Endothelial cell of umbilical vein (primary cell): ENCODE measurements around the gene CHST11. TPM values are rescaled to one million over a fixed set of nuclear protein-coding genes. Genes with fewer than 3 reads are reported as not detected.

ENCODE experiments used
- BruUV-seq: library from RNA; stranded (reverse); fragments of 400-500 nt; replicated peaks from 2 replicates; lab custom pipeline; 2021; lab: Mats Ljungman, UMichigan
- CTCF ChIA-PET: fragments of 300-600, 350-600 bp; sonication (Branson Sonifier 250); formaldehyde crosslinking; loops from one replicate; lab custom pipeline; 2021; ENCODE audit warnings: antibody characterized with exemption, inconsistent platforms; lab: Charles Lee
- POLR2A ChIA-PET: fragments of 300-600, 350-600 bp; sonication (Branson Sonifier 250); formaldehyde crosslinking; loops from one replicate; lab custom pipeline; 2021; ENCODE audit warnings: antibody characterized with exemption, inconsistent platforms; lab: Charles Lee
- DNase-seq: peaks from one replicate; pipeline ENCODE4 v3.0.0-alpha.2; 2011; ENCODE audit warnings: low read depth, low spot score
- FAIRE-seq: peaks from 2 replicates; lab custom pipeline; 2011; peaks lifted over from hg19 to GRCh38; lab: Jason Lieb, UNC
- H2AFZ ChIP-seq: 2 replicates; pipeline ENCODE4 v1.6.0; 2012; ENCODE audit warnings: low read depth, low read length, control low read depth, inconsistent platforms
- H3K27ac ChIP-seq: 2 replicates; pipeline ENCODE4 v1.5.1; 2011; ENCODE audit warnings: low read depth, mild to moderate bottlenecking, control low read depth, low read length, moderate library complexity; ENCODE audit not compliant: insufficient read depth
- H3K27me3 ChIP-seq, 2 experiments: 2 replicates each; pipeline versions ENCODE4 v1.6.0 to v1.6.1; 2011; ENCODE audit warnings: low read length in 2 of 2, mixed read lengths in 1 of 2; ENCODE audit not compliant: control insufficient read depth in 2 of 2, insufficient read depth in 2 of 2
- H3K36me3 ChIP-seq, 2 experiments: 2 replicates in 1 of 2; 3 replicates in 1 of 2; pipeline ENCODE4 v1.5.1; 2011; ENCODE audit warnings: low read length in 2 of 2, mild to moderate bottlenecking in 1 of 2, moderate library complexity in 1 of 2; ENCODE audit not compliant: control insufficient read depth in 2 of 2, insufficient read depth in 2 of 2; ENCODE audit errors: extremely low read depth in 1 of 2
- H3K4me1 ChIP-seq: 3 replicates; pipeline ENCODE4 v1.5.1; 2011; ENCODE audit warnings: mild to moderate bottlenecking, low read length; ENCODE audit not compliant: control insufficient read depth, insufficient read depth; ENCODE audit errors: extremely low read depth
- H3K4me2 ChIP-seq: 2 replicates; pipeline ENCODE4 v1.6.1; 2011; ENCODE audit warnings: low read length, control low read depth, mixed read lengths; ENCODE audit not compliant: insufficient read depth
- H3K4me3 ChIP-seq, 3 experiments: fragments of 200-600 bp in 1 of 3; sonication (generic), shearing (Covaris generic) in 1 of 3; replicated peaks in 1 of 3; 2 replicates each; pipeline ENCODE4 v1.5.1; 2011 to 2016; ENCODE audit warnings: control low read depth in 3 of 3, low read length in 3 of 3, mild to moderate bottlenecking in 2 of 3, inconsistent platforms in 1 of 3, low read depth in 1 of 3, moderate library complexity in 1 of 3; ENCODE audit not compliant: insufficient read depth in 1 of 3
- H3K79me2 ChIP-seq: 2 replicates; pipeline ENCODE4 v1.6.0; 2012; ENCODE audit warnings: low read length, inconsistent platforms; ENCODE audit not compliant: control insufficient read depth, insufficient read depth
- H3K9ac ChIP-seq: replicated peaks from 2 replicates; pipeline ENCODE3; 2011; ENCODE audit warnings: low read length, control low read depth; ENCODE audit not compliant: insufficient read depth; ENCODE audit errors: extremely low read depth
- H3K9me1 ChIP-seq: replicated peaks from 3 replicates; pipeline ENCODE4 v1.6.0; 2011; ENCODE audit warnings: mild to moderate bottlenecking, low read length; ENCODE audit not compliant: control insufficient read depth, insufficient read depth; ENCODE audit errors: extremely low read depth
- H3K9me3 ChIP-seq: replicated peaks from 2 replicates; pipeline ENCODE4 v1.5.1; 2012; ENCODE audit warnings: low read length, inconsistent platforms; ENCODE audit not compliant: control insufficient read depth, insufficient read depth
- H4K20me1 ChIP-seq: replicated peaks from 2 replicates; pipeline ENCODE3; 2011; ENCODE audit warnings: mild to moderate bottlenecking, low read length; ENCODE audit not compliant: control insufficient read depth, insufficient read depth; ENCODE audit errors: extremely low read depth
- EZH2 ChIP-seq: IDR thresholded peaks from 2 replicates; pipeline ENCODE4 v1.6.1; 2012; ENCODE audit warnings: borderline replicate concordance, low read depth, mild to moderate bottlenecking, moderate library complexity, low read length, inconsistent platforms; ENCODE audit not compliant: severe bottlenecking
- FOS ChIP-seq: IDR thresholded peaks from 2 replicates; pipeline ENCODE4 v1.6.1; 2011; ENCODE audit warnings: mild to moderate bottlenecking, low read length, moderate library complexity, borderline replicate concordance; ENCODE audit not compliant: insufficient read depth
- GATA2 ChIP-seq: IDR thresholded peaks from 2 replicates; pipeline ENCODE4 v1.7.0; 2011; ENCODE audit warnings: low read depth, mild to moderate bottlenecking, moderate library complexity, mixed read lengths, low read length; ENCODE audit not compliant: insufficient read length, insufficient read depth
- JUN ChIP-seq: IDR thresholded peaks from 2 replicates; pipeline ENCODE4 v1.6.1; 2011; ENCODE audit warnings: borderline replicate concordance, low read depth; ENCODE audit not compliant: insufficient read length, insufficient read depth
- MYC ChIP-seq: IDR thresholded peaks from one replicate; pipeline ENCODE4 v1.6.1; 2011; ENCODE audit warnings: mild to moderate bottlenecking, low read depth, low read length
- POLR2A ChIP-seq: IDR thresholded peaks from 2 replicates; pipeline ENCODE4 v1.6.1; 2012; ENCODE audit warnings: low read depth, mild to moderate bottlenecking, control low read depth, low read length
- POLR2AphosphoS5 ChIP-seq: IDR thresholded peaks from 2 replicates; pipeline ENCODE4 v1.6.1; 2012; ENCODE audit warnings: low read depth, mild to moderate bottlenecking, control low read depth, low read length, moderate library complexity; ENCODE audit not compliant: insufficient read depth
- dilution Hi-C: fragments of 300-500 bp; cut with MboI; formaldehyde crosslinking; loops from one replicate; pipeline ENCODE4 v1.15.0; 2019; ENCODE audit warnings: low sequenced_read_pairs; ENCODE audit not compliant: extremely low pct_ligation_motif_present
- intact Hi-C: fragments of 100-400 bp; cut with micrococcal nuclease; formaldehyde crosslinking; loops from one replicate; pipeline ENCODE4 v1.10.0; 2022
- polyA plus RNA-seq, 4 experiments: library from polyadenylated mRNA; depleted of rRNA in 3 of 4; stranded (reverse) in 3 of 4; unstranded in 1 of 4; fragments of >200 nt; gene quantifications; 2 replicates each; pipeline versions ENCODE4 v1.2.1 to v1.2.3, GENCODE V29; 2011 to 2012; ENCODE audit warnings: missing spikeins in 1 of 4
- total RNA-seq: library from RNA; stranded (reverse); gene quantifications from 2 replicates; pipeline ENCODE4 v1.2.3, GENCODE V29; 2021
- TF ChIP-seq, protein P1 (sequence below), 2 donors: IDR thresholded peaks; 1 replicate in 1 of 2; 2 replicates in 1 of 2; pipeline ENCODE4 v1.5.1; 2011; ENCODE audit warnings: low read length in 2 of 2, mild to moderate bottlenecking in 2 of 2, moderate library complexity in 2 of 2, control low read depth in 1 of 2, inconsistent platforms in 1 of 2, low read depth in 1 of 2; ENCODE audit not compliant: insufficient read depth in 1 of 2; ENCODE audit errors: extremely low read depth in 1 of 2
- TF ChIP-seq, protein P2 (sequence below): IDR thresholded peaks from 2 replicates; pipeline ENCODE4 v1.6.1; 2011; ENCODE audit not compliant: insufficient read depth, insufficient read length

CHST11 gene
- total and polyA plus RNA-seq, 2 donors (not counting 3 experiments of a cell fraction or from before 2014, with no cell fraction given), result 19.7 to 20.9 TPM

DNA sequence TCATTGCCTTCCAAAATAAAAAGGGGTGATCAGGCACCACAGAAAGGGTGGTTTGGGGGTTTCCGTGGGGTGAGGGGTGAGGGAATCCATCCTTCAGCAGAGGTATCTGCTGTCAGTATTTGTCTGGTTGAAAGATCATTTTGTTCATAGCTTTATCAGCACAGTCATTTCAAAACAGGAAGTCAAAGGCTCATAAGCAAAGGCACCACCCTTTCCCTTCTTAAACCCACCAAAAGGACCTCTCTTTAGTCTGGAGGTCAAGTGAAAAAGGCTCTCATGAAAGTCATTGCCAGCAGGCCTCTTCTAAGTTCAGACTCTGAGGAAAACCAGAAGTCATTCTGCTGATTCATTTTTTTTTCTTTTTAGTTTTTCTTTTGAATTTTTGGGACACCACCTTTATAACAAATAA lies 6.2 kb downstream of the CHST11 start:
- intact Hi-C loops, result no loop called here
- H3K79me2 ChIP-seq, result peaks cover 88% of the 10 kb centered on the region
- H3K4me2 ChIP-seq, result peak overlapping the region; percentile 59
- H4K20me1 ChIP-seq, result no peaks in the 10 kb centered on the region
- peak; percentile 50 for DNase-seq
- peaks cover 40% of the 10 kb centered on the region for H3K4me1 ChIP-seq
- no peak overlapping the region for H2AFZ ChIP-seq
- no peaks in the 10 kb centered on the region for H3K9me1 ChIP-seq
- peak overlapping the region; percentile 18 for H3K27ac ChIP-seq
- dilution Hi-C loops, result no loop called here
- H3K36me3 ChIP-seq, result no peaks in the 10 kb centered on the region
- TF ChIP-seq POLR2A, result no peak
- TF ChIP-seq EZH2, result no peak
- TF ChIP-seq GATA2, result peak; percentile 53
- TF ChIP-seq, protein P1, sequence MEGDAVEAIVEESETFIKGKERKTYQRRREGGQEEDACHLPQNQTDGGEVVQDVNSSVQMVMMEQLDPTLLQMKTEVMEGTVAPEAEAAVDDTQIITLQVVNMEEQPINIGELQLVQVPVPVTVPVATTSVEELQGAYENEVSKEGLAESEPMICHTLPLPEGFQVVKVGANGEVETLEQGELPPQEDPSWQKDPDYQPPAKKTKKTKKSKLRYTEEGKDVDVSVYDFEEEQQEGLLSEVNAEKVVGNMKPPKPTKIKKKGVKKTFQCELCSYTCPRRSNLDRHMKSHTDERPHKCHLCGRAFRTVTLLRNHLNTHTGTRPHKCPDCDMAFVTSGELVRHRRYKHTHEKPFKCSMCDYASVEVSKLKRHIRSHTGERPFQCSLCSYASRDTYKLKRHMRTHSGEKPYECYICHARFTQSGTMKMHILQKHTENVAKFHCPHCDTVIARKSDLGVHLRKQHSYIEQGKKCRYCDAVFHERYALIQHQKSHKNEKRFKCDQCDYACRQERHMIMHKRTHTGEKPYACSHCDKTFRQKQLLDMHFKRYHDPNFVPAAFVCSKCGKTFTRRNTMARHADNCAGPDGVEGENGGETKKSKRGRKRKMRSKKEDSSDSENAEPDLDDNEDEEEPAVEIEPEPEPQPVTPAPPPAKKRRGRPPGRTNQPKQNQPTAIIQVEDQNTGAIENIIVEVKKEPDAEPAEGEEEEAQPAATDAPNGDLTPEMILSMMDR (IDR thresholded peaks at IDR 0.05; ENCODE audit: extremely low read depth in 1 of 2, insufficient read depth in 1 of 2, low read depth in 1 of 2, low read length in 2 of 2), result no peak
- BruUV-seq, result no TSS peak
- peak; percentile 26 for FAIRE-seq
- H3K4me3 ChIP-seq, result no peak overlapping the region
- ChIA-PET CTCF (no interaction called here), POLR2A (no interaction called here)
- H3K9me3 ChIP-seq, result no peaks in the 10 kb centered on the region
- H3K27me3 ChIP-seq, result no peaks in the 10 kb centered on the region
- no peak overlapping the region for H3K9ac ChIP-seq

DNA sequence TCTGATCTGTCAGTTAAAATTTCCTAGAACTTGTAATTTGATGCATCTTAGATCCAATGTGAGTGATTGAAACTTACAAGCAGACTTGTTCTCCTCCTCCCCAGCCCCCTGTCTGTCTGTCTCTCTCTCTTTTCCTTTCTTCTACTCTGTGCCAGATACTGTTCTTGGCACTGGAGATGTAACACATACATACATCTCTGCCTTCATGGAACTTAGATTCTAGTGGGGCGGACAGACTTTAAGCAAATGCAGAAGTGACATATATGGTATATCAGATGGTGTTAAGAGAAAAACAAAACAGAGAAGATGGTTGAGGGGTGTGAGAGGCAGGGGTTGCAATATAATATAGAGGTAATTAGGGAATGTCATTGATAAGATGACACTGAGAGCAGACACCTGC lies 6.6 kb downstream of the CHST11 start:
- Histone ChIP-seq H3K9ac (no peak overlapping the region), H3K79me2 (peaks cover 88% of the 10 kb centered on the region), H2AFZ (no peak overlapping the region), H3K36me3 (no peaks in the 10 kb centered on the region), H3K27ac (peak overlapping the region; percentile 5), H3K27me3 (no peaks in the 10 kb centered on the region), H3K4me2 (peak overlapping the region; percentile 59), H3K9me3 (no peaks in the 10 kb centered on the region), H3K4me1 (peaks cover 40% of the 10 kb centered on the region), H3K9me1 (no peaks in the 10 kb centered on the region), H4K20me1 (no peaks in the 10 kb centered on the region), H3K4me3 (no peak overlapping the region)
- POLR2A ChIA-PET, result no interaction called here
- TF ChIP-seq MYC, result no peak
- TF ChIP-seq, protein P2, sequence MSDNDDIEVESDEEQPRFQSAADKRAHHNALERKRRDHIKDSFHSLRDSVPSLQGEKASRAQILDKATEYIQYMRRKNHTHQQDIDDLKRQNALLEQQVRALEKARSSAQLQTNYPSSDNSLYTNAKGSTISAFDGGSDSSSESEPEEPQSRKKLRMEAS, result no peak
- TF ChIP-seq FOS, result no peak
- TF ChIP-seq, protein P1 (IDR thresholded peaks at IDR 0.05; ENCODE audit: extremely low read depth in 1 of 2, insufficient read depth in 1 of 2, low read depth in 1 of 2, low read length in 2 of 2), result no peak
- TF ChIP-seq POLR2A, result no peak
- TF ChIP-seq EZH2, result no peak
- TF ChIP-seq JUN, result no peak
- no peak for TF ChIP-seq GATA2
- no peak for TF ChIP-seq POLR2AphosphoS5
- intact Hi-C loops, result no loop called here
- CTCF ChIA-PET, result no interaction called here
- DNase-seq, result no peak
- no peak for FAIRE-seq
- dilution Hi-C loops, result no loop called here
- no TSS peak for BruUV-seq
